ENCODE results near the gene COX7B2.

The COX7B2 gene

DNA sequence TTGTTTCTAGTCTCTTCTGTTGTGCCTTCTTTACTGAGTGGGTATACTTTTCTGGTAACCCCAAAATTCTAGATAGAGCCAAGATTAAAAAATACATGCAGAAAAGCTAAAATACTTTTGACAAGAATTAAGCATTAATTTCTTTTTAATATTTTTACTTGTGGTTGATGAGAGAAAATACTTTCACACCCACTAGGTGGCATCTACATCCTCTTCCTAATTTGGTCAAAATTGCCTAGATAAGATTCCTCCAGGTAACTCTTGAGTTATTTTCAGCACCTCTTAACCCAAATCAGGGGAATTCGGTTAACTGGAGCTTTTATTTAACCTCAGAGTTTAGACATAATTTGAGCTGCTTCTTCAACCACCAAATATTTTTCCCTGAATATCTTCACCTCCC lies 28.4 kb upstream of the COX7B2 start:
- no peak for DNase-seq (ENCODE audit: insufficient read length)
- TF ChIP-seq TAF1 (IDR thresholded peaks at IDR 0.05; ENCODE audit: borderline replicate concordance, low read depth, low read length): no peak
- TF ChIP-seq POLR2AphosphoS5 (IDR thresholded peaks at IDR 0.05; ENCODE audit: low read depth, low read length): no peak
- TF ChIP-seq POLR2A (IDR thresholded peaks at IDR 0.05; ENCODE audit: low read depth, low read length): no peak
- peak; percentile 56 for FAIRE-seq

GRCh38 chr4:46934726-46935125 lies 25.7 kb upstream of the COX7B2 start:
- DNase-seq (ENCODE audit: insufficient read length): no peak
- no peak for TF ChIP-seq TAF1 (IDR thresholded peaks at IDR 0.05; ENCODE audit: borderline replicate concordance, low read depth, low read length)
- TF ChIP-seq POLR2A (IDR thresholded peaks at IDR 0.05; ENCODE audit: low read depth, low read length): no peak
- no peak for TF ChIP-seq POLR2AphosphoS5 (IDR thresholded peaks at IDR 0.05; ENCODE audit: low read depth, low read length)
- no peak for FAIRE-seq

DNA sequence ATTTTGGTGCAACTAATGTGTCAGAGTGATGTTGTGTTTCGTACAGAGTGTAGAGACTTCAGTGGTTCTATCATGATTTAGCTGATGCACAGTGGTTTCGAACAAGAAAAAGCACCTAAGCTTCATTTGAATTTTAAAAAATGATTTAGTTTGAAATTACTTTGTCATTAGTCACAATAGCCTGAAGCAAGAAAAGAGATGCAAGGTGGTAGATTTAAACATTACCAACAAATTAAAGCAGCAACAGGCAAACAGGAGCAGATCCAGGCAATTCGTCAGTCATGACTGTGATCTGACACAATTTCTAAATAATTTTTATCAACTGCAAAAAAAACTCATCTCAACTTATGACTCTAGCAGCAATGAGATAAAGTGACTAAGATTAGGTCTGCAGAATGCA lies 24.6 kb upstream of the COX7B2 start:
- DNase-seq (ENCODE audit: insufficient read length): no peak
- no peak for FAIRE-seq

GRCh38 chr4:46931981-46932380 lies 22.9 kb upstream of the COX7B2 start:
- TF ChIP-seq TAF1 (IDR thresholded peaks at IDR 0.05; ENCODE audit: borderline replicate concordance, low read depth, low read length) (no peak), POLR2A (IDR thresholded peaks at IDR 0.05; ENCODE audit: low read depth, low read length) (no peak), POLR2AphosphoS5 (IDR thresholded peaks at IDR 0.05; ENCODE audit: low read depth, low read length) (no peak)
- peak; percentile 88 for FAIRE-seq
- no peak for DNase-seq (ENCODE audit: insufficient read length)

More for the DNA sequence above, 24.6 kb upstream of the COX7B2 start:
- TF ChIP-seq TAF1 (IDR thresholded peaks at IDR 0.05; ENCODE audit: borderline replicate concordance, low read depth, low read length) (no peak), POLR2A (IDR thresholded peaks at IDR 0.05; ENCODE audit: low read depth, low read length) (no peak), POLR2AphosphoS5 (IDR thresholded peaks at IDR 0.05; ENCODE audit: low read depth, low read length) (no peak)

- no peak for DNase-seq (ENCODE audit: insufficient read length)
- FAIRE-seq: peak; percentile 17
Observed at GRCh38 chr4:46930891-46931290, 21.8 kb upstream of the COX7B2 start.

DNA sequence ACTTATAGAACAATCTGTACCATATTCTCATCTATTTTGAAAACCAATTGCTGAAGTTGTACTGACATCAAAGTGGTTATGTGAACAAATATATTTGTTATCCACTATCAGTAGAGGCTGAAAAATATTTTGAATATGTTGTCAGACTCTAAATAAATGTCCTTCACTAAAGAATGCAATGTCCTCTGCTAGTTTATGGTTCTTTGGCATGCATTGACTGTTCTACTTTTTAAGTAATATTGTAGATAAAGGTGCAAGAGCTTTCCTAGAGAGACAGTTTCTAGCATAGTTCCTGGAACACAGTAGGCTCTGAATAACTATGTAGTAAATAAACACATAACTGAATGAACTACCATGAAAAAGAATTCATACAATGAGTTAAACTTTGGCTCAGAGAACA lies 18.2 kb upstream of the COX7B2 start:
- no peak for FAIRE-seq
- TF ChIP-seq TAF1 (IDR thresholded peaks at IDR 0.05; ENCODE audit: borderline replicate concordance, low read depth, low read length) (no peak), POLR2A (IDR thresholded peaks at IDR 0.05; ENCODE audit: low read depth, low read length) (no peak), POLR2AphosphoS5 (IDR thresholded peaks at IDR 0.05; ENCODE audit: low read depth, low read length) (no peak)
- DNase-seq (ENCODE audit: insufficient read length): no peak

More at GRCh38 chr4:46930891-46931290, 21.8 kb upstream of the COX7B2 start:
- TF ChIP-seq TAF1 (IDR thresholded peaks at IDR 0.05; ENCODE audit: borderline replicate concordance, low read depth, low read length) (no peak), POLR2AphosphoS5 (IDR thresholded peaks at IDR 0.05; ENCODE audit: low read depth, low read length) (no peak), POLR2A (IDR thresholded peaks at IDR 0.05; ENCODE audit: low read depth, low read length) (no peak)

DNA sequence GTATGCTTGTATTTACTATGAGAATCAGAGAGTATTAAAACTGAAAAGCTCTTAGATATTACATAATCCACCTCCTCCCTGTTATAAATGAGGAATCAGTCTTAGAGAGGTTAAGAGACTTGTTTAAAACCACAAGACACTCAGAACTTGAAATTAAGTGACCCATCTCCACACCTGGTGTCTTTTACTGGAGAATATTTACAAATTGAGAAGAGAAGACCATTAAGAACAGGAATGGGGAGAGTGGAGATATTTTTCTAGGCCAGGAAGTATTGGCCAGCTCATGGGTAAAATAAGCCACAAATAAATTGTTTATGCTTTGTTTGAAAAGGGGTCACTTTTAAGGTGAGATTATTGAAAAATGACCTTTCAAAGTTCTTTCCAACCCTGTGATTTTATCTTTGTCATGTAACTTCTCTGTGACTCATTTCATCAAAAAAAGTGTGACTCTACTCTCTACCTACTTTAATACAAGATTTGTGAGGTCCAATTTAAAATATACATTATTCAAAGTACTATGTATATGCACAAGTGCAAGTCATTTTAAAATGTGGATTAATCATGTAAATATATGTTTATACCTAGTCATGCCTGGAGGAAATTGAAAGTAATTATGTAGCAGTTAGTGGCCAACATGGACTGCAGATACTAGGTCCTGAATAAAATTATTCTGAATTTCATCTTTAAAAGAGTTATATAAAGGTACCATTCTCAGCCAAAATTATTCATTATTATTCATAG lies 15.9 kb upstream of the COX7B2 start:
- TF ChIP-seq TAF1 (IDR thresholded peaks at IDR 0.05; ENCODE audit: borderline replicate concordance, low read depth, low read length) (no peak), POLR2A (IDR thresholded peaks at IDR 0.05; ENCODE audit: low read depth, low read length) (no peak), POLR2AphosphoS5 (IDR thresholded peaks at IDR 0.05; ENCODE audit: low read depth, low read length) (no peak)
- FAIRE-seq (no peak), DNase-seq (ENCODE audit: insufficient read length) (no peak)

DNA sequence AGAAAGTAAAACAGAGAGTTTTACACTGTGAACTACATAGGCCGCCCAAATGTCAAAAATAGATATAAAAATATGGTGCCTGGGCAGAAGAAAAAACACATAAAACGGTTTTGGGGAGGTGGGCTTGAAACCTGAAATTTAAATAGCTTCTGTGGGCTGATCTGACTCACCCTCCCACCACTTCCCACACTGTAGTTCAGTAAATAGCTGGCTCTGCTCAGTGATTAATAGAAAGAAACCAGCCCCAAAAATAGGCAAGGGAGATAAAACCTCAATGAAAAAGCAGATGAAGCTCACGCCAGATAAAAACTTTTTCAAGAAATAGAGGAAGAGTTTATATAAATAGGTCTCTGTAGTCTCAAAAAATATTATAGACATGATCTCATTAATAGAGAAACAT lies 13.2 kb upstream of the COX7B2 start:
- no peak for TF ChIP-seq POLR2AphosphoS5 (IDR thresholded peaks at IDR 0.05; ENCODE audit: low read depth, low read length)
- TF ChIP-seq TAF1 (IDR thresholded peaks at IDR 0.05; ENCODE audit: borderline replicate concordance, low read depth, low read length): no peak
- no peak for TF ChIP-seq POLR2A (IDR thresholded peaks at IDR 0.05; ENCODE audit: low read depth, low read length)
- FAIRE-seq: no peak
- DNase-seq (ENCODE audit: insufficient read length): no peak

DNA sequence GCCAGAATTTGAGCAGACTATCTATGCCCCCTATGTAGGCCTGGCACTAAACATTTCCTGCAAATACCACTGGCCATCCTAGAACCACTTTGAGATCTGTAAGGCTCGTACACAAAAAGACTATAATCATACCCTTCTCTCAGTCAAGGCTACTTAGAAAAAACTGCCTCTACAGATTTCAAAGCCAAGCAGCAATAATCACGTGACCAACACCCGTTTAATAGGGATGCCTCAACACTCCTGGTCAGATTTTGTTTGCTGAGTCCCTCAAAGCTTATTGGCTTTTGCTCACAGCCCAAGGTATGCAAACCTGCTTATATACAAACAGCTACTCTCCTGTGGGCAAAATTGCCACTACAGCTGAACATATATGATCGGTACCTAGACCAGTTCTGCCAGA lies 897 bp downstream of the COX7B2 start:
- no peak for FAIRE-seq

DNA sequence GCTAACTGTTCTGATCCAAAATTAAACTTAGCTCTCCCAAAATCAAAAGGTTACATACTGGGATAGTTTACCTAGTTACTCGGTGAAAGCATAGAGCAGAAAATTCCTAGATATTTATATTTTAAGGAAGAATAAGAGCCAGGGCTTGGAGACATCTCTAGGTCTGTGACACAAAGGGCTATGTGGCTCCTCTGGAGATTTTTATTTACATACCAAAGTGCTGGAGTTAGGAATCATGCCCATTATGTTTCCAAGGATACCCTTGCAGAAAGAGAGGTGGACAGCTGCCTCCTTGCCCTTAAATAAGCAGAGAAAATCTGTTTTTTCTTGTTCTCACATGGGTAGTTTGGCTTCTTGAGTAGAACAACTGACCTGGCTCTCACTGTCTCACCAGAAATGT lies 9.0 kb downstream of the COX7B2 start:
- no peak for TF ChIP-seq TAF1 (IDR thresholded peaks at IDR 0.05; ENCODE audit: borderline replicate concordance, low read depth, low read length)
- no peak for TF ChIP-seq POLR2A (IDR thresholded peaks at IDR 0.05; ENCODE audit: low read depth, low read length)
- TF ChIP-seq POLR2AphosphoS5 (IDR thresholded peaks at IDR 0.05; ENCODE audit: low read depth, low read length): no peak
- DNase-seq (ENCODE audit: insufficient read length): no peak
- no peak for FAIRE-seq

More for the DNA sequence above, 897 bp downstream of the COX7B2 start:
- DNase-seq (ENCODE audit: insufficient read length): no peak
- TF ChIP-seq POLR2A (IDR thresholded peaks at IDR 0.05; ENCODE audit: low read depth, low read length): no peak
- no peak for TF ChIP-seq POLR2AphosphoS5 (IDR thresholded peaks at IDR 0.05; ENCODE audit: low read depth, low read length)
- no peak for TF ChIP-seq TAF1 (IDR thresholded peaks at IDR 0.05; ENCODE audit: borderline replicate concordance, low read depth, low read length)

- FAIRE-seq (no peak), DNase-seq (ENCODE audit: insufficient read length) (no peak)
- TF ChIP-seq POLR2AphosphoS5 (IDR thresholded peaks at IDR 0.05; ENCODE audit: low read depth, low read length) (no peak), POLR2A (IDR thresholded peaks at IDR 0.05; ENCODE audit: low read depth, low read length) (no peak), TAF1 (IDR thresholded peaks at IDR 0.05; ENCODE audit: borderline replicate concordance, low read depth, low read length) (no peak)
Observed at GRCh38 chr4:46894826-46895225, 14.2 kb downstream of the COX7B2 start.

- no peak for TF ChIP-seq POLR2AphosphoS5 (IDR thresholded peaks at IDR 0.05; ENCODE audit: low read depth, low read length)
- no peak for DNase-seq (ENCODE audit: insufficient read length)
- FAIRE-seq: no peak
Observed at GRCh38 chr4:46890056-46890455, 19.0 kb downstream of the COX7B2 start.
